ENCODE measurements around the gene HP. TPM values are rescaled to one million over a fixed set of nuclear protein-coding genes. Genes with fewer than 3 reads are reported as not detected.
A peak's percentile ranks its signal among the peaks of the same experiment; 100 is the strongest.

Gene HP
- total and polyA plus RNA-seq, 2 of the 13 experiments (the other 11 are each of a cell fraction or from before 2014, with no cell fraction given), result 387 to 524 TPM

DNA sequence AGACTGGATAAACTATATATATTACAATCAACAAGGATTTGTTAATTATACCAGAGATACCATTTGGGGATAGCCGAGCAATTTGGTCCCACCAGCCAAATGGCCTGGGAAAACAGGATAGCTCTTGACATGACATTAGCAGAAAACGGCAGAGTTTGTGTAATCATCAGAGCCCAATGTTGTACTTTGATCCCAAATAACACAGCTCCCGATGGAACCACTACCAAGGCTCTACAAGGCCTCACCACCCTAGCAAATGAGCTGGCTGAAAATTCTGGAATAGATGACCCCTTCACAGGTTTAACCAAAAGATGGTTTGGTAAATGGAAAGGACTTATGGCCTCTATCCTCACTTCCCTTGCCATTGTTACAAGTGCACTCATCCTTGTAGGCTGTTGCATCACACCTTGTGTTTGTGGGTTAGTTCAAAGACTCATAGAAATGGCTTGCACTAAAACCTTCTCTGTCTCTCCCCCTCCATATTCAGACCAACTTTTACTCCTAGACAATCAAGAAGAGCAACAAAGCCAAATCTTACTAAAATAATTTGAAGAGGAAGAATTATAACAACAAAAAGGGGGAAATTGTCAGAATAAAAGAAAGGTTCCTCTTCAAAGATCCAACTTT, 29.6 kb downstream of the HP start (continued):
- TF ChIP-seq, protein P1, sequence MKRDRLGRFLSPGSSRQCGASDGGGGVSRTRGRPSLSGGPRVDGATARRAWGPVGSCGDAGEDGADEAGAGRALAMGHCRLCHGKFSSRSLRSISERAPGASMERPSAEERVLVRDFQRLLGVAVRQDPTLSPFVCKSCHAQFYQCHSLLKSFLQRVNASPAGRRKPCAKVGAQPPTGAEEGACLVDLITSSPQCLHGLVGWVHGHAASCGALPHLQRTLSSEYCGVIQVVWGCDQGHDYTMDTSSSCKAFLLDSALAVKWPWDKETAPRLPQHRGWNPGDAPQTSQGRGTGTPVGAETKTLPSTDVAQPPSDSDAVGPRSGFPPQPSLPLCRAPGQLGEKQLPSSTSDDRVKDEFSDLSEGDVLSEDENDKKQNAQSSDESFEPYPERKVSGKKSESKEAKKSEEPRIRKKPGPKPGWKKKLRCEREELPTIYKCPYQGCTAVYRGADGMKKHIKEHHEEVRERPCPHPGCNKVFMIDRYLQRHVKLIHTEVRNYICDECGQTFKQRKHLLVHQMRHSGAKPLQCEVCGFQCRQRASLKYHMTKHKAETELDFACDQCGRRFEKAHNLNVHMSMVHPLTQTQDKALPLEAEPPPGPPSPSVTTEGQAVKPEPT (CRISPR knock-in tag; IDR thresholded peaks at IDR 0.05; ENCODE audit: low read depth), result no peak
- TF ChIP-seq, protein P2, sequence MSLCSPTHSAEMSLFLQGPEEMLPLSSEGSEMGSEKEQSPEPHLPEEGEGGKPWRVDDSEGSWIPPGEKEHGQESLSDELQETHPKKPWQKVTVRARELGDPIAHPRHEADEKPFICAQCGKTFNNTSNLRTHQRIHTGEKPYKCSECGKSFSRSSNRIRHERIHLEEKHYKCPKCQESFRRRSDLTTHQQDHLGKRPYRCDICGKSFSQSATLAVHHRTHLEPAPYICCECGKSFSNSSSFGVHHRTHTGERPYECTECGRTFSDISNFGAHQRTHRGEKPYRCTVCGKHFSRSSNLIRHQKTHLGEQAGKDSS (CRISPR knock-in tag; IDR thresholded peaks at IDR 0.05; ENCODE audit: borderline replicate concordance, low read depth), result no peak
- TF ChIP-seq RFX3 (CRISPR knock-in tag; IDR thresholded peaks at IDR 0.05) (no peak), ZFAT (CRISPR knock-in tag; conservative IDR thresholded peaks at IDR 0.05) (no peak), ZSCAN9 (CRISPR knock-in tag; IDR thresholded peaks at IDR 0.05; ENCODE audit: borderline replicate concordance) (no peak; the same call in 1 of the 2 replicates), ZNF124 (CRISPR knock-in tag; IDR thresholded peaks at IDR 0.05) (no peak), ZMYM4 (CRISPR knock-in tag; IDR thresholded peaks at IDR 0.05) (peak; percentile 79), ZFX (CRISPR knock-in tag; IDR thresholded peaks at IDR 0.05; ENCODE audit: low read depth) (peak; percentile 60), TEAD3 (CRISPR knock-in tag; optimal IDR thresholded peaks at IDR 0.05; ENCODE audit: borderline replicate concordance) (peak; percentile 30), SPEN (CRISPR knock-in tag; IDR thresholded peaks at IDR 0.05; ENCODE audit: low read depth) (peak; percentile 37; the same call in 1 of the 2 replicates)
- TF ChIP-seq, protein P3, sequence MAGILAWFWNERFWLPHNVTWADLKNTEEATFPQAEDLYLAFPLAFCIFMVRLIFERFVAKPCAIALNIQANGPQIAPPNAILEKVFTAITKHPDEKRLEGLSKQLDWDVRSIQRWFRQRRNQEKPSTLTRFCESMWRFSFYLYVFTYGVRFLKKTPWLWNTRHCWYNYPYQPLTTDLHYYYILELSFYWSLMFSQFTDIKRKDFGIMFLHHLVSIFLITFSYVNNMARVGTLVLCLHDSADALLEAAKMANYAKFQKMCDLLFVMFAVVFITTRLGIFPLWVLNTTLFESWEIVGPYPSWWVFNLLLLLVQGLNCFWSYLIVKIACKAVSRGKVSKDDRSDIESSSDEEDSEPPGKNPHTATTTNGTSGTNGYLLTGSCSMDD (CRISPR knock-in tag; IDR thresholded peaks at IDR 0.05), result no peak
- TF ChIP-seq, protein P4, sequence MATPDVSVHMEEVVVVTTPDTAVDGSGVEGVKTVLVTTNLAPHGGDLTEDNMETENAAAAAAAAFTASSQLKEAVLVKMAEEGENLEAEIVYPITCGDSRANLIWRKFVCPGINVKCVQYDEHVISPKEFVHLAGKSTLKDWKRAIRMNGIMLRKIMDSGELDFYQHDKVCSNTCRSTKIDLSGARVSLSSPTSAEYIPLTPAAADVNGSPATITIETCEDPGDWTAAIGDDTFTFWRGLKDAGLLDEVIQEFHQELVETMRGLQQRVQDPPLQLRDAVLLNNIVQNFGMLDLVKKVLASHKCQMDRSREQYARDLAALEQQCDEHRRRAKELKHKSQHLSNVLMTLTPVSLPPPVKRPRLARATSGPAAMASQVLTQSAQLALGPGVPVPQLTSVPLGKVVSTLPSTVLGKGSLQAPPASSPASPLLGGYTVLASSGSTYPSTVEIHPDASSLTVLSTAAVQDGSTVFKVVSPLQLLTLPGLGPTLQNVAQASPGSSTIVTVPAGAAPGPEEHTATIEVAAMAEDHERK (CRISPR knock-in tag; IDR thresholded peaks at IDR 0.05; ENCODE audit: low read depth), result no peak
- TF ChIP-seq, protein P5, sequence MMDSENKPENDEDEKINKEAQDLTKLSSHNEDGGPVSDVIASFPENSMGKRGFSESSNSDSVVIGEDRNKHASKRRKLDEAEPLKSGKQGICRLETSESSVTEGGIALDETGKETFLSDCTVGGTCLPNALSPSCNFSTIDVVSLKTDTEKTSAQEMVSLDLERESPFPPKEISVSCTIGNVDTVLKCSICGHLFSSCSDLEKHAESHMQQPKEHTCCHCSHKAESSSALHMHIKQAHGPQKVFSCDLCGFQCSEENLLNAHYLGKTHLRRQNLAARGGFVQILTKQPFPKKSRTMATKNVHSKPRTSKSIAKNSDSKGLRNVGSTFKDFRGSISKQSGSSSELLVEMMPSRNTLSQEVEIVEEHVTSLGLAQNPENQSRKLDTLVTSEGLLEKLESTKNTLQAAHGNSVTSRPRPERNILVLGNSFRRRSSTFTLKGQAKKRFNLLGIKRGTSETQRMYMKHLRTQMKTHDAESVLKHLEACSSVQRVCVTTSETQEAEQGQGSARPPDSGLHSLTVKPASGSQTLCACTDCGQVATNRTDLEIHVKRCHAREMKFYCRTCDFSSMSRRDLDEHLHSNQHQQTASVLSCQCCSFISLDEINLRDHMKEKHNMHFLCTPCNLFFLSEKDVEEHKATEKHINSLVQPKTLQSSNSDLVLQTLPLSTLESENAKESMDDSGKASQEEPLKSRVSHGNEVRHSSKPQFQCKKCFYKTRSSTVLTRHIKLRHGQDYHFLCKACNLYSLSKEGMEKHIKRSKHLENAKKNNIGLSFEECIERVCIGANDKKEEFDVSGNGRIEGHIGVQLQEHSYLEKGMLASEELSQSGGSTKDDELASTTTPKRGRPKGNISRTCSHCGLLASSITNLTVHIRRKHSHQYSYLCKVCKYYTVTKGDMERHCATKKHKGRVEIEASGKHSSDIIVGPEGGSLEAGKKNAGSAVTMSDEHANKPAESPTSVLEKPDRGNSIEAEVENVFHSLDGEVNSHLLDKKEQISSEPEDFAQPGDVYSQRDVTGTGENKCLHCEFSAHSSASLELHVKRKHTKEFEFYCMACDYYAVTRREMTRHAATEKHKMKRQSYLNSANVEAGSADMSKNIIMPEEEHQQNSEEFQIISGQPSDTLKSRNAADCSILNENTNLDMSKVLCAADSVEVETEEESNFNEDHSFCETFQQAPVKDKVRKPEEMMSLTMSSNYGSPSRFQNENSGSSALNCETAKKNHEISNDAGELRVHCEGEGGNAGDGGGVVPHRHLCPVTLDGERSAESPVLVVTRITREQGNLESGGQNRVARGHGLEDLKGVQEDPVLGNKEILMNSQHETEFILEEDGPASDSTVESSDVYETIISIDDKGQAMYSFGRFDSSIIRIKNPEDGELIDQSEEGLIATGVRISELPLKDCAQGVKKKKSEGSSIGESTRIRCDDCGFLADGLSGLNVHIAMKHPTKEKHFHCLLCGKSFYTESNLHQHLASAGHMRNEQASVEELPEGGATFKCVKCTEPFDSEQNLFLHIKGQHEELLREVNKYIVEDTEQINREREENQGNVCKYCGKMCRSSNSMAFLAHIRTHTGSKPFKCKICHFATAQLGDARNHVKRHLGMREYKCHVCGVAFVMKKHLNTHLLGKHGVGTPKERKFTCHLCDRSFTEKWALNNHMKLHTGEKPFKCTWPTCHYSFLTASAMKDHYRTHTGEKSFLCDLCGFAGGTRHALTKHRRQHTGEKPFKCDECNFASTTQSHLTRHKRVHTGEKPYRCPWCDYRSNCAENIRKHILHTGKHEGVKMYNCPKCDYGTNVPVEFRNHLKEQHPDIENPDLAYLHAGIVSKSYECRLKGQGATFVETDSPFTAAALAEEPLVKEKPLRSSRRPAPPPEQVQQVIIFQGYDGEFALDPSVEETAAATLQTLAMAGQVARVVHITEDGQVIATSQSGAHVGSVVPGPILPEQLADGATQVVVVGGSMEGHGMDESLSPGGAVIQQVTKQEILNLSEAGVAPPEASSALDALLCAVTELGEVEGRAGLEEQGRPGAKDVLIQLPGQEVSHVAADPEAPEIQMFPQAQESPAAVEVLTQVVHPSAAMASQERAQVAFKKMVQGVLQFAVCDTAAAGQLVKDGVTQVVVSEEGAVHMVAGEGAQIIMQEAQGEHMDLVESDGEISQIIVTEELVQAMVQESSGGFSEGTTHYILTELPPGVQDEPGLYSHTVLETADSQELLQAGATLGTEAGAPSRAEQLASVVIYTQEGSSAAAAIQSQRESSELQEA (CRISPR knock-in tag; IDR thresholded peaks at IDR 0.05; ENCODE audit: not compliant biosample characterization), result no peak
- TF ChIP-seq, protein P6, sequence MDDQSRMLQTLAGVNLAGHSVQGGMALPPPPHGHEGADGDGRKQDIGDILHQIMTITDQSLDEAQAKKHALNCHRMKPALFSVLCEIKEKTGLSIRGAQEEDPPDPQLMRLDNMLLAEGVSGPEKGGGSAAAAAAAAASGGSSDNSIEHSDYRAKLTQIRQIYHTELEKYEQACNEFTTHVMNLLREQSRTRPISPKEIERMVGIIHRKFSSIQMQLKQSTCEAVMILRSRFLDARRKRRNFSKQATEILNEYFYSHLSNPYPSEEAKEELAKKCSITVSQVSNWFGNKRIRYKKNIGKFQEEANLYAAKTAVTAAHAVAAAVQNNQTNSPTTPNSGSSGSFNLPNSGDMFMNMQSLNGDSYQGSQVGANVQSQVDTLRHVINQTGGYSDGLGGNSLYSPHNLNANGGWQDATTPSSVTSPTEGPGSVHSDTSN (CRISPR knock-in tag; IDR thresholded peaks at IDR 0.05; ENCODE audit: borderline replicate concordance), result no peak

All from HepG2 (cell line).